GM18951 (cell line): ENCODE results near the gene HTR3E.
"Not testable (repeated sequence)": the region's sequence is repeated elsewhere in the genome, so short reads cannot be mapped to it uniquely, and the experiment has no call there.

ENCODE experiments used
- POLR2A ChIP-seq: IDR thresholded peaks from 4 replicates; pipeline ENCODE4 v1.6.1; 2011; ENCODE audit warnings: mild to moderate bottlenecking; ENCODE audit not compliant: insufficient read length, insufficient read depth; ENCODE audit errors: extremely low read depth
- in situ Hi-C: fragments of 300-500 bp; cut with MboI; formaldehyde crosslinking; loops from one replicate; pipeline ENCODE4 v1.12.0; 2022; ENCODE audit warnings: low sequenced_read_pairs, mixed read lengths, inconsistent platforms; ENCODE audit not compliant: unreplicated experiment

Gene HTR3E

DNA sequence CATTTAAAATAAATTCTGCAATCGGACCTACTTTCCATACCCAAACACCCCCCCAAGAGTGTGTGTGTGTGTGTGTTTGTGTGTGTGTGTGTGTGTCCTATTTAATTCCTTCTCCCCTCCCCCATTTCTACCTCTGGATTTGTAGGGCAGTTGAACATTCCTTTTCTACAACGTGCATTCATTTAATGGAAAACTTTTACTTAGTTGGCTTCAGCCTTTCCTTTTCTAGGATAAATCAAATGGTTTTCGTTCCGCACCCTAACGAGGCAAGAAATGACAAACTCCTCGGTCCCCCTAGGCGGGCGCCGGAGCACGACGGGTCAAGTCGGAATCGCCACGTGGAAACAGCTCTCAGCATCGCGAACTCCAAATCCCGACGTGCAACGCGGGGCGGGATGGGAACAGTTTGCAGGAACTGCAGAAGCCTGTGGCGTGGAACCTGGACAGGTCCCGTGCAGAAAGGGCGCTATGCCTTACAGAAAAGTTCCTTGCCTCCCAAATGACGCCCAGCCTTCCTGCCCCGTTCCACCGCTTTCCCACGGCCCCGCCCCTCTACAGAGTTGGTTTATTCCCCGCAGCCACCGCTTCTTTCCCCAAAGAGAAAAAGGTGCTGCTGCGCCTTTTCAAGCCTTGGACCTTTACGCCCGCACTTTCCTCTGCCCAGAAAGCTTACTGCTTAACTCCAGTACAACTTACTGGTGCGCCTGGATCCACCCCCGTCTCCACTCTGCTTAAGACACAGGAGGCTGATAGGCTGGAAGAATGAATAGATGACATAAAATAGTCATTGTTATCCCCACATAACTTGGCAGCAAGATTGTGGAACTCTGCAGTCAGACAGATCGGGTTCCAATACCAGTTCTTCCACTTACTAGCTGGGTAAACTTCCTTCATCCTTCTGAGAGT, 37.2 kb downstream of the HTR3E start:
- TF ChIP-seq POLR2A, result peak; percentile 54
- in situ Hi-C loops, result no loop called here

DNA sequence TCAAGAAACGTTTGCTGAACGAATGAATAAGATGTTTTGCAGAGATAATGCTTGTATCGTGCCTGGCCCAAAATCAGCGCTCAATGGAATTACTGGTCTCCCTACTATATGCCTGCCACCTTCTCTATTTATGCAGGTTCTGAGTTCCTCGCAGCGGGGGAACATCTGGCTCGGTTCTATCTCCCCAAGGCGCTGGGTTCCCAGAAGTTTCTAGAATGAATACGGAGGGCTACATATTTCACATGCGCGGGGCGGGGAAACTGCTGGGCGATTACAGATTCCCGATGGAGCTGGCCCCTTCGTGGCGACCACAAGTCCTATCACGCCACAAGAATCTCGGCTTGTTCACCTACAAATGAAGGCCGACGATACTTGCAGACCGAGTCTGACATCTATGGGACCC, 37.9 kb downstream of the HTR3E start:
- TF ChIP-seq POLR2A, result no peak
- in situ Hi-C loops, result no loop called here

DNA sequence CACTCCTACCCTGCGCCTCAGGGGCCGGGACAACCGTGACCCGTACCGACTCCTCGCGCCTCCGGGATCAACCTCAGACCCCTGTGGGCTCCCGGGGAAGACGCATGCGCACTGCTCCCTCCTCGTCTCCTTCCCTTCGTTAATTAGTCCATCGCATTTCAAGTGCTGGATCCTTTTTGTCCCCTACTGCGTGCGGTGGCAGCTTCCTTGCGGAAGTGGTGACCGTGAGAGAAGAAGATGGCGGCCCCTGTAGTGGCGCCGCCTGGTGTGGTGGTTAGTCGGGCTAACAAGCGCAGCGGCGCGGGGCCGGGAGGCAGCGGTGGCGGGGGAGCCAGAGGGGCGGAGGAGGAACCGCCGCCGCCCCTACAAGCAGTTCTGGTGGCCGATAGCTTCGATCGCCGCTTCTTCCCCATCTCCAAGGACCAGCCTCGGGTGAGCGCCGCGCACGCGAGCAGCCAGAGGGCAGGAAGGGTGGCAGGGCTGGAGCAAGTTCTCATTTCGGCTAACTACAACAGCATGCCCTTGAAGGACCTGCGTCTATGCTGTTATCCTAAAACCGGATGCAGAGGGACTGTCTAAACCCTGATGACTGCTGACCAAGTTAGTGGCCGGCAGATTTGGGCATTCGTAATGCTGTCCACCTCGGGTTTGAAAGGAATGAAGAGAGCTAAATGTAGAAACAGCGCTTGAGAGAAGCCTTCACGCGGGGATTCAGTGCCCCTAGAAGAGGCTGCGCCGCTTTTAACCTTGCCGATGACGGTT, 38.5 kb downstream of the HTR3E start, which contains the start of gene EIF2B5:
TSS of gene EIF2B5 (plus strand) at position 210 of the 762 bp plus-strand sequence. CDS start at position 238, 28 bp downstream.
- in situ Hi-C loops, result no loop called here
- TF ChIP-seq POLR2A, result peak; percentile 84

DNA sequence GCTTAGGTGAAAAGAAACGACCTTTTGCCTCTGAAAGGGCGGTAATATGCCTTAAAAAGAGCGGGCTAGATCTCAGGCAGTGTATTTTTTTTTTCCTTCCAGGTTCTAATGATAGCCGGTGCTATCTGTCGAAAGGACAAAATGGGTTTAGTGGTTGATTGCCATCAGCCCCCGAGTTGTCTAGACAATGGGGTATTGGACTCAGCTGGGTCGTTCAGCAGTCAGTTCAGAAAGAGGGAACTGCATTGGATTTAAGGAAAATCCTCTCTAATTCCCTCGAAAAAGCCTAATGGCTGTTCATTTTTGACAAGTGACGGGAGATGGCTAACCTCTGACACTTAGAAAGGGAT, 39.0 kb downstream of the HTR3E start:
- in situ Hi-C loops, result no loop called here

DNA sequence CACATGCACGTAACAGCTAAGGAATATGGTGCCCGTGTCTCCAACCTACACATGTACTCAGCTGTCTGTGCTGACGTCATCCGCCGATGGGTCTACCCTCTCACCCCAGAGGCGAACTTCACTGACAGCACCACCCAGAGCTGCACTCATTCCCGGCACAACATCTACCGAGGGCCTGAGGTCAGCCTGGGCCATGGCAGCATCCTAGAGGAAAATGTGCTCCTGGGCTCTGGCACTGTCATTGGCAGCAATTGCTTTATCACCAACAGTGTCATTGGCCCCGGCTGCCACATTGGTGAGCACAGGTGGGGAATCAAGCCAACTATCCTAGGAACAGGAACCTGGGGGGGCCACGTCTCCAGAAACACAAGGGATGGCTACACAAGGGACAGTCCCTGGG, 43.6 kb downstream of the HTR3E start:
- TF ChIP-seq POLR2A, result no peak
- in situ Hi-C loops, result no loop called here

More for the DNA sequence above, 39.0 kb downstream of the HTR3E start:
- no peak for TF ChIP-seq POLR2A

DNA sequence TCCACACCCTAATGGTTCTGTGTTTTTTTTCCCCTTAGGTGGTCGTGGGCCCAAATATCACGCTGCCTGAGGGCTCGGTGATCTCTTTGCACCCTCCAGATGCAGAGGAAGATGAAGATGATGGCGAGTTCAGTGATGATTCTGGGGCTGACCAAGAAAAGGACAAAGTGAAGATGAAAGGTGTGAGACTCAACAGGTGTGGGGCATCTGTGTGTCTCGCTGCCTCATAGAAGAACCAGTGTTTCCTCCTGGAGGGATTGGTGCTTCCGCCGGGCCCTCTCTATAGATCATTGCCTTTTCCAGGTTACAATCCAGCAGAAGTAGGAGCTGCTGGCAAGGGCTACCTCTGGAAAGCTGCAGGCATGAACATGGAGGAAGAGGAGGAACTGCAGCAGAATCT, 45.3 kb downstream of the HTR3E start:
- TF ChIP-seq POLR2A, result no peak
- in situ Hi-C loops, result no loop called here

DNA sequence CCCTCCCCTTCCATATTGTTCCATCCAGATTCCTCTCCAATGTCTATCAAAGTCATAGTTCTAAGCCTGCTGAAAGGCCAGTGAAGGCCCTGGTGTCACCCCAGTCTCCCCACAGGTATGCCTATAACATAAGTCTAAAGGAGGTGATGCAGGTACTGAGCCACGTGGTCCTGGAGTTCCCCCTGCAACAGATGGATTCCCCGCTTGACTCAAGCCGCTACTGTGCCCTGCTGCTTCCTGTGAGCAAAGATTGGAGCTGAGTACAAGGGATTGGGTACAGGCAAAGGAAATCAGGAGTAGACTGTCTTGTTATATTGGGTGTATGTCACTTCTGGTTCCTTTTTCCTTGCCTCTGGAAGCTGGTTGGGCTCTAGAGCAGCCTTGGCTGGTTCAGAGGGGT, 46.5 kb downstream of the HTR3E start:
- in situ Hi-C loops, result no loop called here
- TF ChIP-seq POLR2A, result no peak

DNA sequence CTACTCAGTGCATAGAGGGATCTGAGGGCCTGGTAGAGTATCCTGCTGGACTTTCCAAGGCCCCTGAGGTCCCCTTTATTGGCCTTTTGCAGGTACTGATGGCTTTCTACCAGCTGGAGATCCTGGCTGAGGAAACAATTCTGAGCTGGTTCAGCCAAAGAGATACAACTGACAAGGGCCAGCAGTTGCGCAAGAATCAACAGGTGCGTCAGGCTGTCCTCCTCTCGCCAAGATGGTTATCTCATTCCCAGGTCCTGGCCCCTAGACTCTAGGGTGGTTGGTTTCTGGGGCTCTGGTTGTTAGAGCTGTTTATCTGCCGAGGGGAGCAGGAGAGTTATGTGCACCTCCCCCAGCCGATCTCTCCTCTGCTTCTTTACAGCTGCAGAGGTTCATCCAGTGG, 47.6 kb downstream of the HTR3E start:
- TF ChIP-seq POLR2A, result no peak
- in situ Hi-C loops, result no loop called here

DNA sequence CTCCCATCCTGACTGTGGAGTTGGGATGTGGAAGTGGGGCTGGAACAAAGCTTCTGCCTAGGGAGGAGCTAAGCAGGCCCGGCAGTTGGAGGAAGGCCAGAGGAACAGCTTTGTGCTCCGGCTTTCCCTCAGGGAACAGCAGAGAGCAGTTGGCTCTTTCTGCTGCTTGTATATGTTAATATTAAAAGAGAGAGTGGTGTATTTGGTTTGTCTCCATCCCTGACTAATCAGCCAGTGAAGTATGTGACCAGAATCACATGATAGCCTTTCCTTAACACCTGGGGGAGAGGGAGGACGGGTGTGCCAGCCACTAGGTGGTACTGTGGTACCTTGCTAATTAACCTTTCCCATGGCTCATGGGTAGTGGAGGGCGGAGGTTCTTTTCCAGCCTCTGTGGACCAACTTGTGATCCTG, 48.3 kb downstream of the HTR3E start:
- in situ Hi-C loops, result no loop called here
- TF ChIP-seq POLR2A, result no peak

DNA sequence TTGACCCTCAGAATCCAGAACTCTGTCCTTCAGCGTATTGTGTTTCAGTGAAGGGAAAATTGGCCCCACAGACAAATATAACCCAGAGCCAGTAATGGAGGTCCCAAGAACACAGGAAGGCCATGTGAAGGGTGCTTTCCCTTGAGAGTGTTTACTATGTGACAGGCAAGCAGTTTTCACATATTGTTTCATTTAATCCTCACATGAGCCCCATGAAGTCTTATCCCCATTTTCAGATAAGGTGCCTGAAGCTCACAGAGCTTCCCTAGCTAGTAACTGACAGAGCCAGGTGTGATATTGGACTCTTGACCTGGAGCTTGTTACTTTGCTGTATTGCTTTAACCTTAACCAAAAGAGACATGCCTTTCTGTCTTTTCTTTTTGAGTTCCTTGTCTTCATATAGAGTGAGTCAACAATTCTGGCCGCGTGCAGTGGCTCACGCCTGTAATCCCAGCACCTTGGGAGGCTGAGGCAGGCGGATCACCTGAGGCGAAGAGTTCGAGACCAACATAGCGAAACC, 48.9 kb downstream of the HTR3E start:
- TF ChIP-seq POLR2A, result no peak
- in situ Hi-C loops, result no loop called here

DNA sequence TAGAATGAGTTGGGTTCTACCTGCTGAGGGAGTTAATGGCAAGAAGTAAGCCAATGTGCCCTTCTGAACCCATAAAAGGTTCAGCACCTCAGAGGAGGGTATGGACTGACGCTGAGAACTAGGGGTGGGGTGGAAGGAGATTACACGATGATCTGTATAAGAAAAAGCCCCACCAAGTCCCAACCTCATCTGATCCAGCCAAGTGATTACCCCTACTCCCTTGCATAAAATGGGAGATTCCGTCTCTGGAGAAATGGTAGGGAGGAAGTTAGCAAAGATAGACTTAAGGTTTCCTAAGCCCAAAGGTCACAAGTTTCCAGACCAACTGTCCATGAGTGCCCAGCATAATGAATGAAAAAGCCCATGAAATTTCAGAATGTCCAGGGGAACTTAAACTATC, 51.2 kb downstream of the HTR3E start:
- in situ Hi-C loops, result no loop called here
- TF ChIP-seq POLR2A, result no peak

DNA sequence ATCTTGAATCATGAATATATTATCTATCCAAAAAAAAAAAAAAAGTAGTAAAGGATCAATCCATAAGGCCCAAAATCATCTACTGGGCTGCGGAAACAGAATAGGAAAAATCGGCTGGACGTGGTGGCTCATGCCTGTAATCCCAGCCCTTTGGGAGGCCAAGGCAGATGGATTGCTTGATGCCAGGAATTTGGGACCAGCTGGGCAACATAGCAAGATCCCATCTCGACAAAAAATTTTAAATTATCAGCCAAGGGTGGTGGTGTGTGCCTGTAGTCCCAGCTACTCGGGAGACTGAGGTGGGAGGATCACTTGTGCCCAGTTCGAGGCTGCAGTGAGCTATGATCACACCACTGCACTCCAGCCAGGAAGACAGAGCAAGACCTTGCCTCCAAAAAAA, 52.3 kb downstream of the HTR3E start:
- in situ Hi-C loops, result no loop called here
- no peak for TF ChIP-seq POLR2A

DNA sequence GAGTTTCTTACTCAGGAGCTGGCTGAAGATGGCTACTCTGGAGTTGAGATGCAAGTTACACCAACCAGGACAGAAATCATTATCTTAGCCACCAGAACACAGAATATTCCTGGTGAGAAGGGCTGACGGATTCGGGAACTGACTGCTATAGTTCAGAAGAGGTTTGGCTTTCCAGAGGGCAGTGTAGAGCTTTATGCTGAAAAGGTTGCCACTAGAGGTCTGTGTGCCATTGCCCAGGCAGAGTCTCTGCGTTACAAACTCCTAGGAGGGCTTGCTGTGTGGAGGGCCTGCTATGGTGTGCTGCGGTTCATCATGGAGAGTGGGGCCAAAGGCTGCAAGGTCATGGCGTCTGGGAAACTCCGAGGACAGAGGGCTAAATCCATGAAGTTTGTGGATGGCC, 52.9 kb downstream of the HTR3E start:
- in situ Hi-C loops, result not testable (repeated sequence)
